Sciatic nerve (tissue), 1 donor: ENCODE measurements around the gene IPCEF1. TPM values are rescaled to one million over a fixed set of nuclear protein-coding genes. Genes with fewer than 3 reads are reported as not detected.

Source experiments
- total RNA-seq: library from RNA; stranded (reverse); fragmentation: NEBNext Ultra II Directional; extraction: Animal tissue kit (Norgen Biotek cat#: 25700); gene quantifications from one replicate; pipeline ENCODE4 v1.2.1, GENCODE V29; 2021
- donor health status: DM: no; HTN: no; CAD: no.

The IPCEF1 gene
- total RNA-seq, 1 donor from 2014 or later = 5.0 TPM

Other genes starting within 250 kb of the IPCEF1 start
- gene CNKSR3, start 153.9 kb upstream of the IPCEF1 start, total RNA-seq = 22.2 TPM